Karpas-422 (cell line): ENCODE results near the gene LRRC18. TPM values are rescaled to one million over a fixed set of nuclear protein-coding genes. Genes with fewer than 3 reads are reported as not detected.

ENCODE experiments used
- DNase-seq: peaks from one replicate; pipeline ENCODE4 v3.0.0-alpha.2; 2015
- H2AFZ ChIP-seq: fragments of 200-600 bp; sonication (generic); 2 replicates; pipeline ENCODE4 v1.6.1; 2014; ENCODE audit warnings: antibody characterized with exemption, low read length, mixed read lengths
- H3K27ac ChIP-seq: fragments of 200-600 bp; sonication (generic); 2 replicates; pipeline ENCODE4 v1.5.1; 2014; ENCODE audit warnings: mild to moderate bottlenecking, low read length, moderate library complexity
- H3K27me3 ChIP-seq: fragments of 200-600 bp; sonication (generic); 2 replicates; pipeline ENCODE4 v1.6.1; 2014; ENCODE audit warnings: low read length, mixed read lengths
- H3K36me3 ChIP-seq: fragments of 200-600 bp; sonication (generic); 2 replicates; pipeline ENCODE4 v1.6.1; 2014; ENCODE audit warnings: low read length, mixed read lengths; ENCODE audit not compliant: insufficient read depth
- H3K4me1 ChIP-seq: fragments of 200-600 bp; sonication (generic); 2 replicates; pipeline ENCODE4 v1.6.1; 2014; ENCODE audit warnings: mild to moderate bottlenecking, low read length, mixed read lengths
- H3K4me2 ChIP-seq: fragments of 200-600 bp; sonication (generic); 2 replicates; pipeline ENCODE4 v1.6.1; 2014; ENCODE audit warnings: low read length, low read depth, mild to moderate bottlenecking; ENCODE audit not compliant: poor library complexity, severe bottlenecking
- H3K4me3 ChIP-seq: fragments of 200-600 bp; sonication (generic); 2 replicates; pipeline ENCODE4 v1.5.1; 2014; ENCODE audit warnings: mild to moderate bottlenecking, antibody characterized with exemption, low read length, mixed read lengths
- H3K79me2 ChIP-seq: fragments of 200-600 bp; sonication (generic); 2 replicates; pipeline ENCODE4 v1.6.1; 2014; ENCODE audit warnings: mild to moderate bottlenecking, low read length, mixed read lengths
- H3K9ac ChIP-seq: fragments of 200-600 bp; sonication (generic); 2 replicates; pipeline ENCODE4 v1.6.0; 2014; ENCODE audit warnings: low read length
- H3K9me2 ChIP-seq: fragments of 200-600 bp; sonication (generic), shearing (Covaris generic); replicated peaks from 2 replicates; pipeline ENCODE4 v1.6.0; 2014; ENCODE audit warnings: mild to moderate bottlenecking, low read length, moderate library complexity; ENCODE audit not compliant: insufficient read depth
- H3K9me3 ChIP-seq: fragments of 300-700, 200-600 bp; sonication (generic); 2 replicates; pipeline ENCODE4 v1.6.1; 2014; ENCODE audit warnings: low read length, mixed read lengths
- H4K20me1 ChIP-seq: fragments of 200-600 bp; sonication (generic); 2 replicates; pipeline ENCODE4 v1.6.1; 2014; ENCODE audit warnings: mild to moderate bottlenecking, antibody characterized with exemption, low read length, low read depth; ENCODE audit not compliant: insufficient read depth
- total RNA-seq: library from RNA; depleted of rRNA; stranded (reverse); fragments of >200 nt; shearing (Covaris generic); gene quantifications from 2 replicates; pipeline ENCODE4 v1.2.3, GENCODE V29; 2014; ENCODE audit warnings: low replicate concordance

Gene LRRC18
- total RNA-seq, 1 experiment from 2014 or later: 3.4 TPM

GRCh38 chr10:48973065-48973464 lies 33.4 kb upstream of the LRRC18 start:
- Histone ChIP-seq H3K4me1 (no peaks in the 10 kb centered on the region), H3K36me3 (peaks cover 26% of the 10 kb centered on the region), H2AFZ (no peak overlapping the region), H4K20me1 (no peaks in the 10 kb centered on the region), H3K4me2 (no peak overlapping the region), H3K27ac (no peak overlapping the region), H3K9me2 (no peaks in the 10 kb centered on the region), H3K9me3 (no peaks in the 10 kb centered on the region), H3K27me3 (no peaks in the 10 kb centered on the region), H3K79me2 (no peaks in the 10 kb centered on the region), H3K4me3 (no peak overlapping the region), H3K9ac (no peak overlapping the region)
- no peak for DNase-seq

- Histone ChIP-seq H3K9me3 (no peaks in the 10 kb centered on the region), H3K4me2 (no peak overlapping the region), H3K79me2 (no peaks in the 10 kb centered on the region), H4K20me1 (no peaks in the 10 kb centered on the region), H3K9me2 (no peaks in the 10 kb centered on the region), H3K36me3 (peaks cover 32% of the 10 kb centered on the region), H3K4me1 (no peaks in the 10 kb centered on the region), H2AFZ (no peak overlapping the region), H3K9ac (no peak overlapping the region), H3K4me3 (no peak overlapping the region), H3K27ac (no peak overlapping the region), H3K27me3 (no peaks in the 10 kb centered on the region)
- DNase-seq: no peak
Observed at GRCh38 chr10:48970654-48971053, 31.0 kb upstream of the LRRC18 start.

GRCh38 chr10:48970046-48970445 lies 30.4 kb upstream of the LRRC18 start:
- H3K36me3 ChIP-seq: peaks cover 34% of the 10 kb centered on the region
- no peaks in the 10 kb centered on the region for H3K9me3 ChIP-seq

GRCh38 chr10:48968036-48968435 lies 28.4 kb upstream of the LRRC18 start:
- Histone ChIP-seq H3K4me1 (no peaks in the 10 kb centered on the region), H3K4me2 (no peak overlapping the region), H3K4me3 (no peak overlapping the region), H3K36me3 (peaks cover 44% of the 10 kb centered on the region), H2AFZ (no peak overlapping the region), H3K9me3 (no peaks in the 10 kb centered on the region), H3K9me2 (no peaks in the 10 kb centered on the region), H3K79me2 (no peaks in the 10 kb centered on the region), H4K20me1 (no peaks in the 10 kb centered on the region), H3K27ac (no peak overlapping the region), H3K27me3 (no peaks in the 10 kb centered on the region), H3K9ac (no peak overlapping the region)
- DNase-seq: no peak

More at GRCh38 chr10:48970046-48970445, 30.4 kb upstream of the LRRC18 start:
- Histone ChIP-seq H3K9me2 (no peaks in the 10 kb centered on the region), H3K27me3 (no peaks in the 10 kb centered on the region), H3K4me1 (no peaks in the 10 kb centered on the region), H3K4me3 (no peak overlapping the region), H2AFZ (no peak overlapping the region), H3K4me2 (no peak overlapping the region), H3K79me2 (no peaks in the 10 kb centered on the region), H3K27ac (no peak overlapping the region), H4K20me1 (no peaks in the 10 kb centered on the region), H3K9ac (no peak overlapping the region)
- no peak for DNase-seq

GRCh38 chr10:48965460-48965859 lies 25.8 kb upstream of the LRRC18 start:
- Histone ChIP-seq H3K9me2 (no peaks in the 10 kb centered on the region), H2AFZ (no peak overlapping the region), H3K4me2 (no peak overlapping the region), H3K9me3 (no peaks in the 10 kb centered on the region), H3K79me2 (no peaks in the 10 kb centered on the region), H3K4me3 (no peak overlapping the region), H3K36me3 (peaks cover 40% of the 10 kb centered on the region), H3K27me3 (no peaks in the 10 kb centered on the region), H3K27ac (no peak overlapping the region), H3K4me1 (no peaks in the 10 kb centered on the region), H3K9ac (no peak overlapping the region), H4K20me1 (no peaks in the 10 kb centered on the region)
- DNase-seq: no peak

- no peaks in the 10 kb centered on the region for H3K9me3 ChIP-seq
- H4K20me1 ChIP-seq: no peaks in the 10 kb centered on the region; the same call in 1 of the 2 replicates
- H3K36me3 ChIP-seq: peaks cover 46% of the 10 kb centered on the region
- H3K9ac ChIP-seq: no peak overlapping the region
- no peak overlapping the region for H3K4me3 ChIP-seq
- no peak overlapping the region for H2AFZ ChIP-seq
- no peak for DNase-seq
- no peak overlapping the region for H3K4me2 ChIP-seq
- H3K9me2 ChIP-seq: no peaks in the 10 kb centered on the region
- H3K4me1 ChIP-seq: no peaks in the 10 kb centered on the region
- H3K27me3 ChIP-seq: no peaks in the 10 kb centered on the region
- H3K79me2 ChIP-seq: no peaks in the 10 kb centered on the region
- H3K27ac ChIP-seq: no peak overlapping the region
Observed at GRCh38 chr10:48964038-48964437, 24.4 kb upstream of the LRRC18 start.

- Histone ChIP-seq H3K4me1 (no peaks in the 10 kb centered on the region), H4K20me1 (no peaks in the 10 kb centered on the region; the same call in 1 of the 2 replicates), H3K79me2 (no peaks in the 10 kb centered on the region)
Observed at GRCh38 chr10:48958598-48959190, 19.1 kb upstream of the LRRC18 start.

GRCh38 chr10:48957361-48958151 lies 17.9 kb upstream of the LRRC18 start:
- Histone ChIP-seq H3K27me3 (no peaks in the 10 kb centered on the region), H4K20me1 (no peaks in the 10 kb centered on the region; the same call in 1 of the 2 replicates), H3K4me1 (no peaks in the 10 kb centered on the region), H3K4me3 (no peak overlapping the region), H3K9me3 (no peaks in the 10 kb centered on the region), H3K4me2 (no peak overlapping the region), H3K9ac (no peak overlapping the region), H3K36me3 (peaks cover 39% of the 10 kb centered on the region; the same call in 1 of the 2 replicates), H3K79me2 (no peaks in the 10 kb centered on the region), H2AFZ (no peak overlapping the region), H3K9me2 (no peaks in the 10 kb centered on the region), H3K27ac (no peak overlapping the region)
- DNase-seq: no peak

More at GRCh38 chr10:48958598-48959190, 19.1 kb upstream of the LRRC18 start:
- Histone ChIP-seq H3K27me3 (no peaks in the 10 kb centered on the region), H2AFZ (no peak overlapping the region), H3K9ac (no peak overlapping the region), H3K4me3 (no peak overlapping the region), H3K9me2 (no peaks in the 10 kb centered on the region), H3K4me2 (no peak overlapping the region), H3K36me3 (peaks cover 35% of the 10 kb centered on the region; the same call in 1 of the 2 replicates), H3K27ac (no peak overlapping the region), H3K9me3 (no peaks in the 10 kb centered on the region)
- no peak for DNase-seq
